Cortex of kidney (tissue), 1 donor: ENCODE data around the gene EPN3.

Experiments used
- DNase-seq: peaks from one replicate; lab custom pipeline; 2025; lab: John Stamatoyannopoulos, UW

Gene EPN3

GRCh38 chr17:50535407-50535806 lies 2.9 kb downstream of the EPN3 start:
- DNase-seq: no peak

GRCh38 chr17:50536683-50537646 lies 4.4 kb downstream of the EPN3 start:
- no peak for DNase-seq

GRCh38 chr17:50537721-50538548 lies 5.4 kb downstream of the EPN3 start:
- no peak for DNase-seq

DNA sequence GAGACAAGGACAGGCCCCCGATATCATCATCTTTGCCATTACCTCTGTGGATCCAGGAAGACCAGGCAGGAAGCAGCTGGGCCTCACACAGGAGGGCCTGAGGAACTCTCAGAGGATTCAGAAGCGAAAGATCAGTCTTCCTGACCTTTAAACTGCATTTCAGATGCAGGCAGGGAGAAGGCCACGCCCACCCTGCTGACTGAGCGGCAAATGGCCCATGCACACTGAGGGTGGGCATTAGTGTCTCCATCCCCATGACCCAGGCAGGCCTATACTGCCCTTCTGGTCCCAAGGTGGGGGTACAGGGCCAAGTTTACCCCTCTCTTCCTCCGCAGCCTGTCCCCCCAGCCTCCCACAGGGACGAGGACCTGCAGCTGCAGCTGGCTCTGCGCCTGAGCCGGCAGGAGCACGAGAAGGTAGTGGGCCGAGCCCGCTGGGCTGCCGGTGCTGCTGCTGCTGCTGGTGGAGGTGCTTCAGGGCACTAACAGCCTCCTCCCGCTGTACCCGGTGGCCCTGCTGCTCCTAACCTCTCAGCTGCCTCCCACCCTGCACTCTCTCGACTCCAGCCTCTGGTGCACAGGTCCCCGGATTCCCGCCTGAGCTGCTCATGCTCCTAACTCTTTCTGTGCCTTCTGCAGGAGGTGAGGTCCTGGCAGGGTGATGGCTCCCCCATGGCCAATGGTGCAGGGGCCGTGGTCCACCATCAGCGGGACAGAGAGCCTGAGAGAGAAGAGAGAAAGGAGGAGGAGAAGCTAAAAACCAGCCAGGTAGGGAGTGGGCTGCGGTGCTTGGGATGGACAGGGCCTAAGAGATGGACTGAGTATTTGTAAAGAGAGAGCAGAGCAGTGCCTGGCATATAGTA lies 6.2 kb downstream of the EPN3 start:
- no peak for DNase-seq

- DNase-seq: no peak
These were observed 7.4 kb downstream of the EPN3 start for GRCh38 chr17:50539762-50540559.

GRCh38 chr17:50540560-50541401 lies 8.2 kb downstream of the EPN3 start:
- no peak for DNase-seq

DNA sequence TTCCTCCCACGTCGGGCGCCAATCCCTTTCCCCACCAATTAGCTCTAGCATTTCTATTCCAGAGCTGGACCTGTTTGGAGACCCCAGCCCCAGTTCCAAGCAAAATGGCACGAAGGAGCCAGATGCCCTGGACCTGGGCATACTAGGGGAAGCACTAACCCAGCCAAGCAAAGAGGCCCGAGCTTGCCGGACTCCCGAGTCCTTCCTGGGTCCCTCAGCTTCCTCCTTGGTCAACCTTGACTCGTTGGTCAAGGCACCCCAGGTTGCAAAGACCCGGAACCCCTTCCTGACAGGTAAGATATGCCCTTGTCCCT lies 8.8 kb downstream of the EPN3 start:
- no peak for DNase-seq

GRCh38 chr17:50541716-50542688 lies 9.5 kb downstream of the EPN3 start:
- peak; percentile 37 for DNase-seq

GRCh38 chr17:50542795-50543774 lies 10.6 kb downstream of the EPN3 start:
- DNase-seq: no peak

DNA sequence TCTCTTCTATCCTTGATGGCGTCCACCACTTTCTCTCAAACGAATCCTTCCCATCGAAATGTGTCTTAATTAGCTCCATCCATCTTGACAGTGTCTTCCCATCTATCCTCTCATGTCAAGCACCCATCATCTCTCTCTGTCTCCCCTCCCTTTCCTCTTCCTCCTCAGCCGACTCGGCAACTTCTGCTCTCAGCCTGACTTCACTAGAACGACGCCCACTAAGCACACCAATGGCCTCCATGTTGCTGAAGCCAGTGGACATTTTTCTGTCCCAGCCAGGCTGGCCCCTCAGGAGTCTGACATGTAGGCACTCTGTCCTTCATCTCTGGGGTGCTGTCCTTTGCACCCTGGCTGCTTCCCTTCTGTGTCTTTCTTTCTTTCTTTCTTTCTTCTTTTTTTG lies 12.0 kb downstream of the EPN3 start:
- no peak for DNase-seq

DNA sequence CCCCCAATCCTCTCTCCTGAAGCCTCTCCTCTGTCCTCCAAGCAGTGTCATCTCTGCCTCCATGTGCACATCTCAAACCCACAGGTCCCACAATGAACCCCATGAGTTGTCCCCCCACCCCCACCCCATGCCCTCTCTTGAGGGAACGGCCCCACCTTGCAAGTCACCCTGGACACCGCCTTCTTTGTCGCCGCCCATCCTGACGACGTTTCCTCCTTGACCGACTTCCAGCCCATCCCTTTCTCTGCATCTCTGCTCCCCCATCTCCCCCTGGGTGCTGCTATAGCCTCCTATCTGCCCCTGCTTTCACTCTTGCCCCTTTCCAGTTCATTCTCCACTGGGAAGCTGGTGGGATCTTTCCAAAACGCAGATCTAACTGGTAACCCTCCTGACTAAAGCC lies 12.8 kb downstream of the EPN3 start:
- no peak for DNase-seq

GRCh38 chr17:50546701-50547034 lies 14.1 kb downstream of the EPN3 start:
- no peak for DNase-seq

- no peak for DNase-seq
These were observed 14.7 kb downstream of the EPN3 start, which contains the start of gene SPATA20 for GRCh38 chr17:50547035-50547735. TSS of gene SPATA20 (plus strand) at chr17:50547174. CDS start at chr17:50547209, 35 bp downstream.

GRCh38 chr17:50547736-50548083 lies 15.2 kb downstream of the EPN3 start:
- no peak for DNase-seq

DNA sequence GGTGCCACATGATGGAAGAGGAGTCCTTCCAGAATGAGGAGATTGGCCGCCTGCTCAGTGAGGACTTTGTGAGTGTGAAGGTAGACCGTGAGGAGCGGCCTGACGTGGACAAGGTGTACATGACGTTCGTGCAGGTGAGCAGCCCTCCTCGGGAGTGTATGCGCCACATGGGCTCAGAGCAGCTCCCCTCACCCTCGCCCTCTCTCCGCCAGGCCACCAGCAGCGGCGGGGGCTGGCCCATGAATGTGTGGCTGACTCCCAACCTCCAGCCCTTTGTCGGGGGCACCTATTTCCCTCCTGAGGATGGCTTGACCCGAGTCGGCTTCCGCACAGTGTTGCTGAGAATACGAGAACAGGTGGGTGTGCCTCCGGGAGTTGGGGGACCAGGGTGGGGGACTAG lies 16.3 kb downstream of the EPN3 start:
- no peak for DNase-seq

- no peak for DNase-seq
These were observed 16.9 kb downstream of the EPN3 start for GRCh38 chr17:50549256-50549941.

GRCh38 chr17:50549969-50550368 lies 17.4 kb downstream of the EPN3 start:
- DNase-seq: no peak
